Ramos (cell line): ENCODE data around the gene PRSS53.
"Not testable (repeated sequence)": the region's sequence is repeated elsewhere in the genome, so short reads cannot be mapped to it uniquely, and the experiment has no call there.

Source experiments
- in situ Hi-C: fragments of 300-500 bp; cut with MboI; formaldehyde crosslinking; loops from one replicate; pipeline ENCODE4 v1.14.3; 2022; ENCODE audit warnings: low sequenced_read_pairs; ENCODE audit not compliant: unreplicated experiment

The PRSS53 gene

DNA sequence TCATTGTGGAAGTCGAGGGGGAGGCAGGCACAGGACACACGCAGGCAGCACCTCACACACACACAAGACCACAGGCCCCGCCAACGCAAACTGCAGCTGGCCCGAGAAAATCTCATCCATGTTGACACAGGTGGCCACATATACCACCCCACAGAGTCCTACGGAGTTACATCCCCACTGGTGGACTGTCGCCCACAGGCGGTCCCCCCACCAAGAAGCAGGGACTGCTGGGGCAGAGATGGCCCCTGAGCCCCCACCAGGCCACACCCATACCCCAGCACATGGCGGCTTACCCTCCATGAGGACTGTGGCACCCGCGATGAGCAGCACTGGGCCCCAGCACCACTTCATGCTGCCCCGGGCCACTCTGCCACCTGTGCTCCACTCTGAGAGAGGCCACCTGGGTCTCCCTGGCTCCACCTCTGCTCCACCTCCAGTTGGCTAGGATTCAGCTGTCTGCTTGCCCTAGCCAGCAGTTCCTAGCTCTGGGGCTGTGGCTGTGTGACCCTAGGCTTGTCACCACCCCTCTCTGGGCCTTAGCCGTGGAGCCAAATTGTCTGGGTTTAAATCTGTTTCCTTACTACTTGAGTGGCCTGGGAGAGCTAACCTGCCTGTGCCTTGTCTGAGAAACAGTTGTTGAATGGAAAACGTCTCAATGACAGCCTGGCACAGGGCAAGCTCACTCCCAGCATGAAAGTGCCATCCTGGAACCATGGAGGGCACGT is at the start of gene PRSS53:
Gene PRSS53 (minus strand): TSS at position 485 of the 725 bp plus-strand sequence. CDS start 134 bp downstream, at position 351.
- in situ Hi-C loops = no loop called here

DNA sequence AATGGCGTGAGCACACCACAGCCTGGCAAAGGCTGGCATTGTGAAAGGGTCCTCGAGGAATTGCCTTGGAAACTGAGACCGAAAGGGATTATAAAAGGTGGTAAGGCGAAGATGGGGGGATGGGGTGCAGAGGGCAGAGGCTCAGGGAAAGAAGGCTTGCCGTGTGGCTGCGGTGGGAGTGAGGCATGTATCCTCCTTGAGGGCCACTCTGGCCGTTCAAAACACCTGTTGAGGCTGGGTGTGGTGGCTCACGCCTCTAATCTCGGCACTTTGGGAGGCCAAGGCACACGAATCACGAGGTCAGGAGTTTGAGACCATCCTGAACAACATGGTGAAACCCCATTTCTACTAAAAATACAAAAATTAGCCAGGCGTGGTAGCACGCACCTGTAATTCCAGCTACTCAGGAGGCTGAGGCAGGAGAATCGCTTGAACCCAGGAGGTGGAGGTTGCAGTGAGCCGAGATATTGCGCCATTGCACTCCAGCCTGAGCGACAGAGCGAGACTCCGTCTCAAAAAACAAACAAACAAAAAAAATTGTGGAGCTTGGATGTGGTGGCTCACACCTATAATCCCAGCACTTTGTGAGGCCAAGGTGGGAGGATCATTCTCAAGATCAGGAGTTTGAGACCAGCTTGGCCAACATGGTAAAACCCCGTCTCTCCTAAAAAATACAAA is 48.2 kb upstream of the PRSS53 start:
- in situ Hi-C loops = not testable (repeated sequence)

DNA sequence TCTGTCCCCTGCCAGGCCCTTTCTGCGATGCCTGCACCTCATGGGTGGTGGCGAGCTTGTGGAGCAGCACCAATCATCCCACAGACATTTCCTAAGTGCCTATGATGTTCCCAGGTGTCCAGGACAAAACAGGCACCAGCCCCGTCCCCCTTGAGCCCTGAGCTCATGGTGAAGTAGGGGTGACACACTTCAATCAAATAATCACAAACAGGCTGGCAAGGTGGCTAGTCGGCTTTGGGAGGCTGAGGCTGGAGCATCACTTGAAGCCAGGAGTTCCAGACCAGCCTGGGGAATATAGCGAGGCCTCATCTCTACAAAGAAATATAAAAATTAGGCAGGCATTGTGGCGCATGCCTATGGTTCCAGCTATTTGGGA is 47.5 kb upstream of the PRSS53 start:
- in situ Hi-C loops = no loop called here

DNA sequence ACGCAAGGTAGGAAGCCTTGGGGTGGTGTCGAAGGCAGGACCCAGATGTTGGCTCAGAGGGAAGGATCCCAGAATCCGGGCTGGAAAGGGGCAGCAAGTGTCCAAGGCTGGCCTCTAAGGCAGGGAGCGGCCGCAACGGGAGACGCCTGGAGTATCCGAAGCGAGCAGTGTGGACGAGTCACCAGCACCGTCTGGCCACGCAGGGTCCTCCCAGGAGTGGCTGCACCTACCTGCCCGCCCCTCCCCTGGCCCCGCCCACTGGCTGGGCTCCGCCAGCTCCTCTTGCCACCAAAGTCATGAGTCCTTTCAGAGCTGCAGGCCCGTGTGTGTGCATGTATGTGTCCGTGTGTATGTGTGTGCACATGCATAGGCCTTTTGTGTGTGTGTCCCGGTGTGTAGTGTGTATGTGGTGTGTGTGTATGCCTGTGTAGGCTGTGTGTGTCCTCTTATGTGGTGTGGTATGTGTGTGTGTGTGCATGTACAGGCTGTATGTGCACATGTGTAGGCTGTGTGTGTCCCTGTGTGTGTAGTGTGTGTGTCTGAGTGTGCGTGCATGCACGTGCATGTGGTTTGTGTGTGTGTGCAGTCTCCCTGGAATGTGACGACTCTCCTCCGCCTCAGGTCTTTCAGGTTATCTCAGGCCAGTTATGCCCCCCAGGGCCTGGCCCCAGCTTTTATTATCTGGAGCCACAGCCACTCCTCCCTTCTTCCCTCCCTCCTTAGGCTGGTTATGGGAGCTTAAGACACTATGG is 47.0 kb upstream of the PRSS53 start, which contains the start of gene PRSS8:
Gene PRSS8 (minus strand): TSS at position 193 of the 752 bp plus-strand sequence. CDS start 229 bp downstream, outside the sequence.
- in situ Hi-C loops = no loop called here

DNA sequence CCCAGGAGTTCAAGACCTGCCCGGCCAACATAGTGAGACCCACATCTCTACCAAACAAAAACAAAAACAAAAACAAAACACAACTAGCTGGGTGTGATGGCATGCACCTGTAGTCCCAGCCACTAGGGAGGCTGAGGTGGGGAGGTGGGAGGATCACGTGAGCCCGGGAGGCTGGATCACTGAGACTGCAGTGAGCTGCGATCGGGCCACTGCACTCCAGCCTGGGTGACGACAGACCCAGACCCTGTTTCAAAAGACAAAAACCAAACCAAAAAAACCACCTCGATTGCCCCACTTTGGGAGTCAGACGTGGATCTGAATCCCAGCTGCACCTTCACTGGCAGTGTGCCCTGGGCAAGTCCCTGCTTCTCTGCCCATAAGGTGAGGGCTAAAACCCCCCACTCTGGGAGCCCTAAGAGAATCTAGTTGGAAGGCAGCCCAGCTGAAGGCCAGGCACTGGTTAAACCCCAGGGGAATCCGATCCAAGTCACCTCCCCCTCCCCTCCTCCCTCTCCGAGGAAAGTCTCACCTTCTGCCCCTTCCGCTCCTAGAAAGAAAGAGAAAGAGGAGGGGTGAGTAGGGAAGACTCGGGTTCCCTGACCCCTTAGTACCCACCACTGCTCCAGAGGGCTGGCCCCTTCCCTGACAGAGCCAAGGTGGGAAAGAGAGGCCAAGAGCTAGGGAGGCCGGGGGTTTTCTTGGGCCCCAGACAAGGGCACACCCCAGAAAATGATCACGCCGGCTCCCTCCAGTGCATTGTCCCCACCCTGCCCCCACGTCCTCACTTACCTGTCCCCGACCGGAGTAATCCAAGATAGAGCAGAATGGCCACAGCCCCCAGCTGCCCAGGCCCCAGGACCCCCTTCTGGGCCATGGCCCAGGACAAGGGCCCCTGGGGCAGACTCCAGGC is 46.1 kb upstream of the PRSS53 start:
- in situ Hi-C loops = no loop called here

DNA sequence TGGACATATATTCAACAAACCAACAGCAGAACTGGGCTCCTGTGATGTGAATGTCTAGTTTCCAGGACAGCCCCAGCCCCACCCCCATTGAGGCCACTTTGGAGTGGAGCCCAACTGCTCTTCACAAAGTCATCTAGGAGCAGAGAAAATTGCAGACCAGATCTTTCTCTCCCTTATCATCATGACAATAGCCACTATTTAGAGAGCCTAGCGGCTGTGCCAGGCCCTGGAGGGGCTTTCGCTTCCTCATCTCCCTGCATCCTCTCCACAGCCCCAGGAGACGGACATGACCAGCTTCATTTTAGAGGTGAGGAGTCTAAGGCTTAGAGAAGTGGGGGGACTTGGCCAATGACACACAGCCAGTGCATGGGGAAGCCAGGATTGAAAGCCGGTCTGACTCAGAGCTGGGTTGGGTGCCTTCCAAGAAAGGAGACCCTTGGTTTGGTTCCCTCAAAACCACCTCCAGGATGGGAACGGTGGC is 45.4 kb upstream of the PRSS53 start:
- in situ Hi-C loops = no loop called here

DNA sequence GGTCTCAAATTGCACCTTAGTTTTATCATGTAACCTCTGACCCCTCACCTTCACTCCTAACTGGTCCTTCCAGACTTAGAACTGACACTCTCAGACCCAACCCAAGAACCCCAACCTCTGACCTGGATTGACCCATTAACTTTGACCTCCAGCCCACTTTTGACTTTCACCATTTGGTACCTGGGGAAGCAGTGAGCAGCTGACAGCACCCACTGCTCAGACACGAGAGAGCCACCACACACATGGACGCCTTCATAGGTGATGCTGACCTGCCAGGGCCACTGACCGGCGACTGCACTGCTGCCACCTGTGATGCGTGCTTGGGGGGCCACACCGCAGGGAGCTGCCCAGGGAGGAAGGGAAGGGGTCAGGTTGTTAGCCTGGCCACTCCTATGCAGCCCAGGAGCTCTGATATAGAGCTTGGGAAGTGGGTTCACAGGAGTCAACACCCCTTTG is 44.3 kb upstream of the PRSS53 start:
- in situ Hi-C loops = no loop called here

DNA sequence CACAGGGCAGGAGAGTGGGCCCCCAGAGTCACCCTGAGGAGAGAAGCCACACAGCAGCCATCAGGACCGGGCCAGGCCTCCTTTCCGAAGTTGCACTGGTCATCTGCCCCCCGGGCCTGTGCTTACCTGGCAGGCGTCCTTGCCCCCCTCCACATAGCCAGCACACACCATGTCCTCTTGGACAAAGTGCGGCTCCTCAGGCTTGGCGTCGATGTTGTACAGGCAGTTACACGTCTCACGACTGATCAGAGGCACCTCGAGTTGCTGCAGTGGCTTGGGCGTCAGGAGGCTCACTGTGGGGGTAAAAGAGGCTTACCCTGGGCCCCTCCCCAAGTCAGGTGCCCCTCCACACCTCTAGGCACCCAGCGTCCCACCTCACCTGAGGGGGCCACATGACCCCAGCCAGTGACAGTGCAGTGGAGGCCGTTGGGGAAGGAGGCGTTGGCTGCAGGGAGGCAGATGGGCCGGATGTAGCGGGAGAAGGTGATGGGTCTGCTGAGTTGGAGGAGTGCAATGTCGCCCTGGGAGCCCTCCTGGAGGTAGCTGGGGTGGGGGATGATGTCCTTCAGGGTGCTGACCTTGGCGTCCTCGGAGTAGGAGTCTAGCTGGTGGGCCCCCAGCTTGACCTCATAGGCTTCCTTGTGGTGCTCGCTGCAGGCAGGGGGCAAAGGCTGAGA is 43.7 kb upstream of the PRSS53 start:
- in situ Hi-C loops = no loop called here

DNA sequence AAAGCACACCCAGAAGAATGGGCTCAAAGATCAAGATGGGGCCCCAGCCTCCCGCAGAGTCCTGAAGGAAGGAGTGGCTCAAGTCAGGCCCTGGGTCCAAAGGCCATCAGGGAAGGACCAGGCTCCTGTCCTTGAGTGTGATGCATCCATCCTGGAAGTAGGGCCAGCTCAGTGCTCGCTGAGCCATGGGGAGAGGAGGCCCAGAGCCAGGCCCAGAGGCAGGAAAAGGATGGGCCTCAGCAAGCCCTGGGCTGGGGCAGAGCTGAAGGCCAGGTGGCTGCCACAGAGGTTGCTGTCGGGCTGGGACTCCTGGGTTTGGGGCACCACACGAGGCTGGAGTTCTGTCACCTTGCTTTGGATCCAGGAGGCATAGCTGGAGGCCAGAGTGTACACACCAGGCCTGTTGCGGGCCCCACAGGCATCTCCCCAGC is 43.1 kb upstream of the PRSS53 start:
- in situ Hi-C loops = no loop called here

DNA sequence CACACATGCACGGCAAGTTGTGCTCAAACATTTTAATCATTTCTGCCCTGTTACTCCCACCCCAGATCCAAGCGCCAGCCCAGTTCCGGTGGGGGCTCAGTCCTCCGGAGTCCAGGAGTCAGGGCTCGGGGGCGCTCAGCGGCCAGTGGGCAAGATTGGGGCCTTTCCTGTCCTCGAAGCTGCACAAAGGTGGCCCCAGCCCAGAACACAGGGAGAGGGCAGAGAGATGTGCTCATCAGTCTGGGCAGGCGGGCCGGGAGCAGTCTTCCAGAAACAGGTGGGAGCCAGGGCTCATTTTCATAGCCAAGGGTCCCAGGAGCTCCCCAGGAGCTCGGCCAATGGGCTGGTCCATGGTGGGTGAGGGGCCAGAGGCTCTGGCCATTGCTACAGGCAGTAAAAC is 42.7 kb upstream of the PRSS53 start:
- in situ Hi-C loops = no loop called here

DNA sequence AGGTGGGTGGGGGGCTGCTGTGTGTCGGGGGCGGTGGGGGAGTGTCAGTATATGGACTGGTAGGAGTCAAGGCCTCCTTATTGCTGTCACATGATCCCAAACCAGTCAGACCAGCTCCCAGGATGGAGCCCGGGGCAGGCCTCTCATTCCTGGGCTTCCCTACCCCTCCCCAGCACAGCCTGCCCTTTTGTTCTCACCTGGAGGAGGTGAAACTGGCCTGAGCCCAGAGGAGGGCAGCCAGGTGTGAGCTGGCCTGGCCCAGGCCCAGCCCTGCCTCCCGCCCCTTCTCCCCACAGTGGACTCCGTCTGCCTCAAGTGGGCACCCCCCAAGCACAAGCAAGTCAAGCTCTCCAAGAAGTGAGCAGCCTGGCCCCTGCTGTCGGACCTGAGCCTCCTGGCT is 42.2 kb upstream of the PRSS53 start:
- in situ Hi-C loops = no loop called here

DNA sequence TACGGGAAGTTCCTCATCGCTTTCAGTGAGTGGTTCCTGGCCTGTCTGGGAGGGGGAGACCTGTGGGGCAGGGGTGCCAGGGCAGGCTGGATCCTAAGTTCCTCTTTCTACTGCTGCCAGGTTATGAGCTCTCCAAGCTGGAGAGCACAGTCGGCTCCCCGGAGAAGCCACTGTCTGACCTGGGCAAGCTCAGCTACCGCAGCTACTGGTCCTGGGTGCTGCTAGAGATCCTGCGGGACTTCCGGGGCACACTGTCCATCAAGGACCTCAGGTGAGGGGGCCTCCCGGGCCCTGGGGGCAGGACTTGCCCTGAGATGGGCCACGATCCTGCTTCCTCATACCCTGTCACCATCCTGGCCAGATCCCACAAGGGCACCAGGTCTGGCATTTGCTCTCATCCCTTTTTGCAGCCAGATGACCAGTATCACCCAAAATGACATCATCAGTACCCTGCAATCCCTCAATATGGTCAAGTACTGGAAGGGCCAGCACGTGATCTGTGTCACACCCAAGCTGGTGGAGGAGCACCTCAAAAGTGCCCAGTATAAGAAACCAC is 41.7 kb upstream of the PRSS53 start:
- in situ Hi-C loops = no loop called here

DNA sequence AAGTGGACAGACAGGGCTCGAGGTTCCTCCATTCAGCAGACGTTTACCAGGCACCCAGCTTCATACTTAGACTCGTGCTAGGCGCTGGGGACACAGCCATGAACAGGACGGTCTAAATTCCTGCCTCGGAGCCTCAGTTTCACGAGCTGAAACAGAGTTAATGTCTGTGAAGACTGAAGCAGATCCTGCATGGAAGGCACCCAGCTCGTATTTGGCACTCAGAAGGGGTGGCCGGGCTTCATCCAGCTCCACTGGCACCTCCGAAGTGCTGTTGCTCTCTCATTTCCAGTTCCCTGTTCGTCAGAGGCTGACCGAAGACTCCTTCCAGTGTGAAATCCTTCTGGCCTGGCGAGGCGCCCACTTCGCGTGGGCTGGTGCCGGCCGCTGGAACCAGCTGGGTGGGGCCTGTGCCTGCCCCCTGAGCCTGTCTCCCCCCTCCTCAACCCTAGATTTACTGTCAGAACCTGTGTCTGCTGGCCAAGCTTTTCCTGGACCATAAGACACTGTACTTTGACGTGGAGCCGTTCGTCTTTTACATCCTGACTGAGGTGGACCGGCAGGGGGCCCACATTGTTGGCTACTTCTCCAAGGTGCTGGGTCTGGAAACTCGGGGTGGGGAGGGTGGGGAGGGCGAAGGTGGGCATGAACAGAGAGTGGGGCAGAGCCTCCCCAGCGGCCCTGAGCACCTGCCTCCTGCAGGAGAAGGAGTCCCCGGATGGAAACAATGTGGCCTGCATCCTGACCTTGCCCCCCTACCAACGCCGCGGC is 41.0 kb upstream of the PRSS53 start:
- in situ Hi-C loops = no loop called here

DNA sequence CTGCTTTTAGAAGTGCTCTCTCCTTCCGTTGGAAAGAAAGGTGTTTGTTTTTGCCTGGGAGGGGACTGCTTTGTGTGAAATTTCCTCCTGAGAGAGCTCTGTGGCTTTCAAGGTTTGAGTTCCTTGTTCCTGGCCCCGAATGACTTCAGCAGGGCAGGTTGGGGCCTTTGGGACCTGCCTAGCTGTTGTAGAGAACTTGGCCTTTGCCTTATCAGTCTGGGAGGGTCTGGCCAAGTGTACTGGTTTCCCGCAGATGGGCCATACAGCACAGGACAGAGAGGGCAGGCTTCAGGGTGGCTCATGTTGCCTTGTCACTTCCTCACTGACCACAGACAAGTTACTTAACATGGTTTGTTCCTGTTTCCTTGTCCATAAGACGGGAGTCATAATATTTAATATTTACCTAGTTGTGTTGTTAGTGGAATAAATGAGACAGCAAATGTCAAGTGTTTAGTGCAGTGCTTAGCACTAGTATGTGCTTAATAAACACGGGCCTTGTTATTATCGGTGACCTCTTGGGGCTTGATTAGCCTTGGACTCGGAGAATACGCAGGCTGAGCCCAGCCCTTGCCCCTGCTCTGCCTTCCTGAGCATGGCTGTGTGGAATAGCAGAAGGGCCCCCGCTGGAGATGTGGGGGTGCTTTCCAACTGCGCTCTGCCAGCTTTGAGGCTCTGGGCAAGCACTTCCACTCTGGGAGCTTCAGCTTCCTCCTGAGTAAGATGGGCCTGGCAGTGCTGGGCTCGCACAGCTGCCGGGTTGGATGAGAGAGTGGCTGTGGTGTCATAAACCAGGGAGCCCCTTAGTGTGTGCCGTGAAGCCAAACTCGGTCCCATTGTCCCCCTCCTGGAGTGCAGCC is 40.2 kb upstream of the PRSS53 start:
- in situ Hi-C loops = no loop called here

DNA sequence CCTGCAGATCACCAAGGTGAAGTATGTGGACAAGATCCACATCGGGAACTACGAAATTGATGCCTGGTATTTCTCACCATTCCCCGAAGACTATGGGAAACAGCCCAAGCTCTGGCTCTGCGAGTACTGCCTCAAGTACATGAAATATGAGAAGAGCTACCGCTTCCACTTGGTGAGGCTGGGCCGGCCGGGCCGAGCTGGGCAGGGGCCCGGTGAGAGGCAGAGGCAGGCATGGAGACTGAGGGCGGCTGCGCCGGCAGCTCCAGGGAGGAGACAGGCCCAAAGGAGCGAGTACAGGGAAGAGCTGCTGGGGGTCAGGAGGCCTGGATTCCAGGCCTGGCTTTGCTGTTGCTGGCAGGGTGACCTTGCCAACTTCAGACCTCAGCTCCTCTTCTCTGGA is 38.4 kb upstream of the PRSS53 start:
- in situ Hi-C loops = no loop called here

DNA sequence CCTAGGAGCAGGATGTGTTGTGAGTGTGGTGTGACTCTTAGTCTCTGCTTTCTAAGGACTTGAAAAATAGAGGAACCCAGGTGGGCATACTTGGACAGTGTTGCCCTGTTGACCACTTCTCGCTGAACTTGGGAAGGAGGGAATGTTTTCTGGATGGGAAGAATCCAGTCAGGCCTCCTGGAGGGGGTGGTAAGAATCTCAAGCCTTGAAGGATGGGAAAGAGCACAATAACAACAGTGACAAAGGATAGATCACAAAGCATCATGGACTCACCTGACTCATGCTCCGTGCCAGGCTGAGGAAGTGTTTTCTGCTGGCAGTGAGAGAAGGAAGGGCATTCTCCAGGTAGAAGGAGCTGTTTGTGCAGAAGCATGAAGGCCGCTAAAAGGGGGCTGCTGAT is 37.1 kb upstream of the PRSS53 start:
- in situ Hi-C loops = no loop called here

DNA sequence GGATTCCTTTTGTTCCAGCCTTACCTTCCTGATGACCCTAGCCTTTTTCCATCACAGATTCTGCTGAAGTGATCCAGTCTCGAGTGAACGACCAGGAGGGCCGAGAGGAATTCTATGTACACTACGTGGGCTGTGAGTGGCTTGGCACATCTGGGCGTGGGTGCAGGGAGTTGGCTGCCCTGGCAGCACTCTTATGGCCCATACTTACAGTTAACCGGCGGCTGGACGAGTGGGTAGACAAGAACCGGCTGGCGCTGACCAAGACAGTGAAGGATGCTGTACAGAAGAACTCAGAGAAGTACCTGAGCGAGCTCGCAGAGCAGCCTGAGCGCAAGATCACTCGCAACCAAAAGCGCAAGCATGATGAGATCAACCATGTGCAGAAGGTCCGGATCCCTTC is 31.4 kb upstream of the PRSS53 start:
- in situ Hi-C loops = no loop called here
